ENCODE data around the gene NTSR1. TPM values are rescaled to one million over a fixed set of nuclear protein-coding genes. Genes with fewer than 3 reads are reported as not detected.

The NTSR1 gene
- total and polyA plus RNA-seq, 2 experiments from 2014 or later: 0.15 to 1.4 TPM

GRCh38 chr20:62727584-62728027, 19.0 kb downstream of the NTSR1 start:
- H3K79me2 ChIP-seq (replicated peaks; ENCODE audit: insufficient read depth): no peaks in the 10 kb centered on the region

GRCh38 chr20:62728028-62728780, 19.6 kb downstream of the NTSR1 start:
- no peaks in the 10 kb centered on the region for H3F3A ChIP-seq (replicated peaks; ENCODE audit: low read depth)
- no peak overlapping the region for H3K27ac Mint-ChIP-seq
- DNase-seq (ENCODE audit: low spot score) (no peak), ATAC-seq (peak; percentile 64; the same call in 2 of the 3 replicates)
- no peaks in the 10 kb centered on the region for H3K4me1 Mint-ChIP-seq
- H3K9me2 ChIP-seq (ENCODE audit: insufficient read depth): no peaks in the 10 kb centered on the region
- no peaks in the 10 kb centered on the region for H3K36me3 ChIP-seq (ENCODE audit: insufficient read depth)
- H3K4me3 ChIP-seq: no peak overlapping the region
- no peak overlapping the region for H3K27ac ChIP-seq (ENCODE audit: low read depth)
- no peaks in the 10 kb centered on the region for H3K27me3 ChIP-seq (ENCODE audit: insufficient read depth)
- no peaks in the 10 kb centered on the region for H3K9me3 Mint-ChIP-seq
- no peak overlapping the region for H3K4me2 ChIP-seq
- no peak overlapping the region for H2AFZ ChIP-seq
- H3K4me1 ChIP-seq (ENCODE audit: insufficient read depth): no peaks in the 10 kb centered on the region
- peaks cover 5% of the 10 kb centered on the region for H3K27me3 Mint-ChIP-seq (ENCODE audit: insufficient read depth, low read depth, poor library complexity)
- H3K4me3 Mint-ChIP-seq: no peak overlapping the region
- no peaks in the 10 kb centered on the region for H3K79me2 ChIP-seq (replicated peaks; ENCODE audit: insufficient read depth)
- TF ChIP-seq JUNB (IDR thresholded peaks at IDR 0.05; ENCODE audit: unreplicated experiment) (no peak), EZH2phosphoT487 (IDR thresholded peaks at IDR 0.05; ENCODE audit: unreplicated experiment) (no peak), EZH2 (IDR thresholded peaks at IDR 0.05; ENCODE audit: low read depth, unreplicated experiment) (no peak), CTCF (conservative IDR thresholded peaks at IDR 0.05; ENCODE audit: low read depth in 2 of 2) (no peak), POLR2AphosphoS5 (IDR thresholded peaks at IDR 0.05; ENCODE audit: low read depth) (no peak), STAT1 (IDR thresholded peaks at IDR 0.05; ENCODE audit: unreplicated experiment) (no peak), CREB1 (CRISPR knock-in tag; IDR thresholded peaks at IDR 0.05; ENCODE audit: low read depth) (no peak)
- no peaks in the 10 kb centered on the region for H4K20me1 ChIP-seq (replicated peaks; ENCODE audit: insufficient read depth)
- H3K36me3 Mint-ChIP-seq (ENCODE audit: low read depth): no peaks in the 10 kb centered on the region

More at GRCh38 chr20:62727584-62728027, 19.0 kb downstream of the NTSR1 start:
- H2AFZ ChIP-seq: no peak overlapping the region
- TF ChIP-seq ZNF114 (CRISPR knock-in tag; IDR thresholded peaks at IDR 0.05): no peak
- H3K4me3 Mint-ChIP-seq: no peak overlapping the region
- peaks cover 2% of the 10 kb centered on the region; the same call in 1 of the 3 replicates for H3K9me3 Mint-ChIP-seq
- ATAC-seq (no peak; the same call in 2 of the 3 replicates), DNase-seq (ENCODE audit: low spot score) (no peak)
- H3K4me1 ChIP-seq (ENCODE audit: insufficient read depth): no peaks in the 10 kb centered on the region
- no peak overlapping the region for H3K27ac Mint-ChIP-seq
- no peaks in the 10 kb centered on the region for H3K36me3 ChIP-seq (ENCODE audit: insufficient read depth)
- H3K36me3 Mint-ChIP-seq (ENCODE audit: low read depth): no peaks in the 10 kb centered on the region
- no peak overlapping the region for H3K4me2 ChIP-seq
- H3K4me1 Mint-ChIP-seq: no peaks in the 10 kb centered on the region
- no peak overlapping the region for H3K27ac ChIP-seq (ENCODE audit: low read depth)
- H4K20me1 ChIP-seq (replicated peaks; ENCODE audit: insufficient read depth): no peaks in the 10 kb centered on the region
- no peaks in the 10 kb centered on the region for H3K27me3 ChIP-seq (ENCODE audit: insufficient read depth)
- H3F3A ChIP-seq (replicated peaks; ENCODE audit: low read depth): no peaks in the 10 kb centered on the region
- peaks cover 5% of the 10 kb centered on the region for H3K27me3 Mint-ChIP-seq (ENCODE audit: insufficient read depth, low read depth, poor library complexity)
- H3K9me2 ChIP-seq (ENCODE audit: insufficient read depth): no peaks in the 10 kb centered on the region
- no peak overlapping the region for H3K4me3 ChIP-seq

All from GM23338 (cell line).